ENCODE measurements around the gene TMEM254.
"Not testable (repeated sequence)": the region's sequence is repeated elsewhere in the genome, so short reads cannot be mapped to it uniquely, and the experiment has no call there.

TMEM254 gene

GRCh38 chr10:80133687-80134086 is 55.2 kb downstream of the TMEM254 start:
- DNase-seq (ENCODE audit: low spot score): not testable (repeated sequence)

- no peak for DNase-seq (ENCODE audit: low spot score)
Observed at GRCh38 chr10:80136134-80136571, 57.7 kb downstream of the TMEM254 start.

GRCh38 chr10:80137031-80137862 is 58.8 kb downstream of the TMEM254 start:
- DNase-seq (ENCODE audit: low spot score): no peak

- DNase-seq (ENCODE audit: low spot score): no peak
Observed at GRCh38 chr10:80137920-80138319, 59.5 kb downstream of the TMEM254 start.

GRCh38 chr10:80139265-80139664 is 60.8 kb downstream of the TMEM254 start:
- no peak for DNase-seq (ENCODE audit: low spot score)

- DNase-seq (ENCODE audit: low spot score): no peak
Observed at GRCh38 chr10:80140251-80140650, 61.8 kb downstream of the TMEM254 start.

- DNase-seq (ENCODE audit: low spot score): no peak
Observed at GRCh38 chr10:80141696-80142460, 63.4 kb downstream of the TMEM254 start.
